K562 (cell line): Measurements from ENCODE around the gene SLC2A9. TPM values are rescaled to one million over a fixed set of nuclear protein-coding genes. Genes with fewer than 3 reads are reported as not detected.

ENCODE experiments used
- ATAC-seq: fragments of 200-7000 bp; cut with Tn5 transposase; 3 replicates; pipeline ENCODE4 v1.9.1; 2020; ENCODE audit warnings: moderate library complexity
- BruUV-seq: library from RNA; stranded (reverse); fragments of 400-500 nt; replicated peaks from 2 replicates; lab custom pipeline; 2021; lab: Mats Ljungman, UMichigan
- CTCF ChIA-PET: fragments of 300-600 bp; formaldehyde crosslinking; extraction: SDS; loops from one replicate; lab custom pipeline; 2021; ENCODE audit warnings: low intra/inter-chr PET ratio; lab: Yijun Ruan, JAX
- POLR2A ChIA-PET: fragments of 300-600, 350-650 bp; sonication (Branson Sonifier 250); formaldehyde crosslinking; extraction: SDS; loops from one replicate; lab custom pipeline; 2021; ENCODE audit warnings: antibody characterized with exemption, inconsistent platforms; lab: Yijun Ruan, JAX
- DNase-seq, 4 experiments: peaks; one replicate each; pipeline versions ENCODE4 v3.0.0 to v3.0.0-alpha.2; 2011 to 2018; ENCODE audit warnings: low spot score in 3 of 4, mixed read lengths in 3 of 4; ENCODE audit errors: extremely low read depth in 1 of 4
- FAIRE-seq: peaks from 2 replicates; lab custom pipeline; 2011; peaks lifted over from hg19 to GRCh38; lab: Jason Lieb, UNC
- H2AFZ ChIP-seq: 2 replicates; pipeline ENCODE4 v1.6.0; 2011; ENCODE audit warnings: low read depth, low read length, control low read depth, inconsistent platforms
- H3K27ac ChIP-seq: fragments of 200-600 bp; 3 replicates; pipeline ENCODE4 v1.8.0; 2011; ENCODE audit warnings: low read depth, mild to moderate bottlenecking, control low read depth, inconsistent platforms, low read length, moderate library complexity, mixed read lengths; ENCODE audit errors: extremely low read depth
- H3K27me3 ChIP-seq, 2 experiments: fragments of 300-600 bp in 1 of 2; 2 replicates in 1 of 2; 3 replicates in 1 of 2; pipeline versions ENCODE4 v1.6.0 to v1.8.0; 2011; ENCODE audit warnings: inconsistent platforms in 2 of 2, low read length in 2 of 2, mild to moderate bottlenecking in 1 of 2, mixed read lengths in 1 of 2, moderate library complexity in 1 of 2; ENCODE audit not compliant: control insufficient read depth in 2 of 2, insufficient read depth in 2 of 2
- H3K36me3 ChIP-seq: fragments of 300-600 bp; 3 replicates; pipeline ENCODE4 v1.8.0; 2011; ENCODE audit warnings: mild to moderate bottlenecking, low read length, inconsistent platforms; ENCODE audit not compliant: control insufficient read depth, insufficient read depth
- H3K4me1 ChIP-seq, 2 experiments: fragments of 200-600 bp in 1 of 2; replicated peaks in 1 of 2; 2 replicates in 1 of 2; 3 replicates in 1 of 2; pipeline versions ENCODE4 v1.5.1 to v1.8.0; 2011; ENCODE audit warnings: inconsistent platforms in 2 of 2, low read length in 2 of 2, mild to moderate bottlenecking in 1 of 2, mixed read lengths in 1 of 2, moderate library complexity in 1 of 2; ENCODE audit not compliant: control insufficient read depth in 2 of 2, insufficient read depth in 2 of 2
- H3K4me2 ChIP-seq: 2 replicates; pipeline ENCODE4 v1.6.1; 2011; ENCODE audit warnings: low read length, control low read depth, inconsistent platforms, mixed read lengths; ENCODE audit not compliant: insufficient read depth
- H3K4me3 ChIP-seq: fragments of 200-600 bp; sonication (generic), shearing (Covaris generic); 2 replicates; pipeline ENCODE4 v1.5.1; 2016; ENCODE audit warnings: control low read depth, inconsistent platforms
- H3K79me2 ChIP-seq: fragments of 200-600 bp; 3 replicates; pipeline ENCODE4 v1.8.0; 2011; ENCODE audit warnings: low read length, inconsistent platforms; ENCODE audit not compliant: control insufficient read depth, insufficient read depth
- H3K9ac ChIP-seq, 2 experiments: 2 replicates each; pipeline versions ENCODE4 v1.6.0 to v1.6.1; 2011; ENCODE audit warnings: low read depth in 2 of 2, low read length in 2 of 2, control low read depth in 1 of 2, inconsistent platforms in 1 of 2, mild to moderate bottlenecking in 1 of 2, mixed read lengths in 1 of 2; ENCODE audit not compliant: insufficient read depth in 1 of 2
- H3K9me1 ChIP-seq: one replicate; pipeline ENCODE4 v1.6.0; 2011; ENCODE audit warnings: inconsistent platforms, mild to moderate bottlenecking, low read length, moderate library complexity; ENCODE audit not compliant: control insufficient read depth, insufficient read depth
- H3K9me3 ChIP-seq: replicated peaks from 2 replicates; pipeline ENCODE4 v1.5.1; 2011; ENCODE audit warnings: low read depth, low read length, inconsistent platforms; ENCODE audit not compliant: control insufficient read depth, insufficient read depth
- H4K20me1 ChIP-seq: replicated peaks from 2 replicates; pipeline ENCODE4 v1.6.1; 2011; ENCODE audit warnings: low read length, inconsistent platforms, mixed read lengths; ENCODE audit not compliant: control insufficient read depth, insufficient read depth
- COPS2 ChIP-seq: fragments of 450-650 bp; conservative IDR thresholded peaks from 2 replicates; pipeline ENCODE4 v1.6.1; 2016; ENCODE audit warnings: mild to moderate bottlenecking, moderate library complexity
- CSDE1 ChIP-seq, 2 experiments: fragments of 450-650 bp; IDR thresholded peaks; 2 replicates each; pipeline ENCODE4 v1.6.1; 2016; ENCODE audit warnings: mild to moderate bottlenecking in 1 of 2
- HEY1 ChIP-seq: fragments of 250-450 bp; sonication (Bioruptor Pico); IDR thresholded peaks from 2 replicates; pipeline ENCODE4 v1.5.0; 2020; ENCODE audit warnings: mild to moderate bottlenecking, moderate library complexity, borderline replicate concordance
- JUND ChIP-seq, 2 experiments: IDR thresholded peaks; 2 replicates in 1 of 2; 3 replicates in 1 of 2; pipeline ENCODE4 v1.6.1; 2011; ENCODE audit warnings: borderline replicate concordance in 2 of 2, low read depth in 2 of 2, low read length in 2 of 2, improper control_type of control experiment in 1 of 2, missing biosample characterization in 1 of 2, missing genetic modification characterization in 1 of 2, missing genetic modification reagents in 1 of 2
- NCOA2 ChIP-seq, 2 experiments: fragments of 450-650 bp; IDR thresholded peaks; 2 replicates each; pipeline ENCODE4 v1.6.1; 2018; ENCODE audit warnings: mild to moderate bottlenecking in 2 of 2, moderate library complexity in 1 of 2; ENCODE audit not compliant: partially characterized antibody in 2 of 2
- TSC22D4 ChIP-seq: fragments of 450-650 bp; IDR thresholded peaks from 2 replicates; pipeline ENCODE4 v1.6.1; 2016; ENCODE audit warnings: missing genetic modification characterization, missing biosample characterization, control low read depth
- XRCC4 ChIP-seq: IDR thresholded peaks from one replicate; pipeline ENCODE4 v1.6.1; 2011; ENCODE audit not compliant: insufficient read depth, insufficient read length; ENCODE audit errors: extremely low read depth
- YBX1 ChIP-seq: fragments of 450-650 bp; IDR thresholded peaks from 2 replicates; pipeline ENCODE4 v1.7.1; 2016; ENCODE audit warnings: mild to moderate bottlenecking
- ZNF175 ChIP-seq: fragments of 200-800 bp; sonication (Bioruptor generic); IDR thresholded peaks from 2 replicates; pipeline ENCODE4 v1.6.1; 2016; ENCODE audit warnings: low read depth, mild to moderate bottlenecking, missing genetic modification characterization, missing compliant biosample characterization
- WGBS: fragments of 100-300 bp; shearing (Covaris generic); methylation state at CpG from one replicate; pipeline ENCODE4 v1.1.6; 2016; ENCODE audit warnings: low coverage, mixed read lengths; ENCODE audit not compliant: insufficient coverage; ENCODE audit errors: missing lambda C conversion rate; 5-methylcytosine and 5-hydroxymethylcytosine counted together
- in situ Hi-C: fragments of 300-500 bp; cut with MboI; formaldehyde crosslinking; loops from 4 replicates; pipeline ENCODE4 v1.15.0; 2018; ENCODE audit warnings: inconsistent platforms, mixed read lengths
- intact Hi-C: fragments of 100-400 bp; cut with micrococcal nuclease; formaldehyde crosslinking; loops from 2 replicates; pipeline ENCODE4 v1.14.2; 2022
- polyA plus RNA-seq, 8 experiments: library from polyadenylated mRNA; depleted of rRNA in 4 of 8; stranded (reverse) in 5 of 8; unstranded in 3 of 8; fragments of >200 nt; fragmentation: Nextera tagmentation in 2 of 8; fragmentation: Illumina TruSeq in 1 of 8; extraction: Ambion mirVana in 2 of 8; extraction: Trizol in 1 of 8; gene quantifications; 2 replicates each; pipeline versions ENCODE4 v1.2.1 to v1.2.3, GENCODE V29; 2011 to 2014; ENCODE audit warnings: inconsistent platforms in 1 of 8, missing spikeins in 1 of 8
- total RNA-seq, 7 experiments: library from RNA; depleted of rRNA in 6 of 7; stranded (reverse); fragments of >200 nt in 6 of 7; fragmentation: Illumina TruSeq in 2 of 7; extraction: Trizol in 2 of 7; gene quantifications; 2 replicates each; pipeline versions ENCODE4 v1.2.1 to v1.2.3, GENCODE V29; 2011 to 2021; ENCODE audit warnings: low replicate concordance in 1 of 7
- TF ChIP-seq, protein P1 (sequence below): sonication (generic); formaldehyde crosslinking; IDR thresholded peaks from 2 replicates; pipeline ENCODE4 v1.9.0; 2022; ENCODE audit warnings: mild to moderate bottlenecking, missing genetic modification reagents
- TF ChIP-seq, protein P2 (sequence below): sonication (generic); formaldehyde crosslinking; IDR thresholded peaks from 2 replicates; pipeline ENCODE4 v1.8.1; 2023; ENCODE audit warnings: mild to moderate bottlenecking, missing genetic modification reagents
- TF ChIP-seq, protein P3 (sequence below): fragments of 450-650 bp; IDR thresholded peaks from 2 replicates; pipeline ENCODE4 v1.7.0; 2016; ENCODE audit warnings: borderline replicate concordance

The SLC2A9 gene
- total and polyA plus RNA-seq, 9 of the 15 experiments (the other 6 are each of a cell fraction or from before 2014, with no cell fraction given), result 0.15 to 1.9 (median 0.76) TPM

DNA sequence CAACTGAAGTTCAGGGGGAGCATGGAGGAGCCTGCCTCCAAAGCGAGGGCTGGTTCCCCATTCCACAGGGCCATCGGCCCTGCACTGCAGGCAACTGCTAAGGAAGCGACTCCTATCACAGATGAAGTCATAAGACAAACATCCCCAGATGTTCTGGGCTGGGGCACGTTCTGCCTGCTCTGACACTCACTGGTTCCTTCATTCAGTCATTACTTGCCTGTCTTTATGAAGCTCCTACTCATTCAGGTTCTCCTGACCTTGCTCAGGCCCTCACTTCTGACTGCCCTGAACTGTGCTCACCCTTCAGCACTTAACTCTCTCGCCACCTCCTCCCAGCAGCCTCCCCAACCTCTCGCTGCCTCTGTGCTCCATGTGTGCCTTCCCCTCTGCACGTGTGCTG, 2.5 kb upstream of the SLC2A9 start:
- H3K4me1 ChIP-seq, result peaks cover 6 to 9% of the 10 kb centered on the region in 2 experiments; a peak in 4 of 5 replicates
- in situ Hi-C loops, result no loop called here
- intact Hi-C loops, result no loop called here
- H3K4me2 ChIP-seq, result no peak overlapping the region
- DNase-seq (no peak), ATAC-seq (no peak), FAIRE-seq (no peak)
- no peak overlapping the region for H3K27ac ChIP-seq
- no TSS peak for BruUV-seq
- H3K9me1 ChIP-seq, result no peaks in the 10 kb centered on the region
- no peak overlapping the region for H3K9ac ChIP-seq
- peaks cover 7 to 39% of the 10 kb centered on the region in 2 experiments; a peak in 4 of 5 replicates for H3K27me3 ChIP-seq
- no peak for TF ChIP-seq ZNF175 (CRISPR knock-in tag)
- TF ChIP-seq, protein P1, sequence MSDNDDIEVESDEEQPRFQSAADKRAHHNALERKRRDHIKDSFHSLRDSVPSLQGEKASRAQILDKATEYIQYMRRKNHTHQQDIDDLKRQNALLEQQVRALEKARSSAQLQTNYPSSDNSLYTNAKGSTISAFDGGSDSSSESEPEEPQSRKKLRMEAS, result 0 out of 2 replicates have a peak, but pooled peaks have one; percentile 10
- no peak for TF ChIP-seq XRCC4
- no peak for TF ChIP-seq JUND (IDR thresholded peaks at IDR 0.05; ENCODE audit: borderline replicate concordance, low read depth, low read length)
- TF ChIP-seq JUND (tag; IDR thresholded peaks at IDR 0.05; ENCODE audit: borderline replicate concordance, low read depth, low read length), result peak; percentile 25; the same call in 1 of the 3 replicates
- CTCF ChIA-PET, result no interaction called here
- H3K4me3 ChIP-seq, result no peak overlapping the region
- WGBS, result 3% methylated on average over 7 of the region's 7 CpGs
- no peaks in the 10 kb centered on the region for H3K9me3 ChIP-seq
- H4K20me1 ChIP-seq, result no peaks in the 10 kb centered on the region
- H3K36me3 ChIP-seq, result no peaks in the 10 kb centered on the region
- no peaks in the 10 kb centered on the region for H3K79me2 ChIP-seq
- no peak overlapping the region for H2AFZ ChIP-seq
- POLR2A ChIA-PET, result interaction anchor here (0.7 to 1.1 kb wide), 3 partner anchors 10 to 93 kb away, joined by 3 to 4 read pairs (median 3); partner anchors contain the start of gene WDR1

DNA sequence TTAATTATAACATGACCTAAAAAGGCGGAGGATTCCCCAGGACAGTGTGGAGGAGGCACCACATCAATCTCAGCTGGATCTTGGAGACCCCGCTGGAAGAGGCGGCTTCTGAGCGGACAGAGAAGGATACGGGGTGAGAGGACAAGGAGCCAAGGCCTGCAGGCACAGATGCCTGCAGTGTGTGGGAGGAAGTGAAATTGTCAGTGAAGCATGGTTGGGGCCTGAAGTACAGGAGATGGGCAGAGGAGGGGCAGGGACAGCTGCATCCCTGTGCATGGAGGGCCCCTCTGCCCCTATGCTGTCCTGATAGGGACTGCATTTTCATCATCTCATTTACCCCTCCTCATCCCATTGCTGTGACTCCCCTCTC, 1.7 kb upstream of the SLC2A9 start:
- H3K9me3 ChIP-seq, result no peaks in the 10 kb centered on the region
- BruUV-seq, result no TSS peak
- peaks cover 7 to 31% of the 10 kb centered on the region in 2 experiments; a peak in 4 of 5 replicates for H3K27me3 ChIP-seq
- in situ Hi-C loops (no loop called here), intact Hi-C loops (no loop called here)
- DNase-seq (no peak), ATAC-seq (no peak), FAIRE-seq (no peak)
- POLR2A ChIA-PET, result interaction anchor here (0.8 to 1.1 kb wide), 2 partner anchors 9 to 94 kb away, joined by 3 to 4 read pairs; partner anchors contain the start of gene WDR1
- no peaks in the 10 kb centered on the region for H3K9me1 ChIP-seq
- CTCF ChIA-PET, result no interaction called here
- WGBS, result 27% methylated on average over 5 of the region's 5 CpGs
- H3K79me2 ChIP-seq, result no peaks in the 10 kb centered on the region
- H3K4me3 ChIP-seq, result no peak overlapping the region
- no peak overlapping the region for H3K9ac ChIP-seq
- H3K4me2 ChIP-seq, result no peak overlapping the region
- H4K20me1 ChIP-seq, result no peaks in the 10 kb centered on the region
- H3K36me3 ChIP-seq, result no peaks in the 10 kb centered on the region
- H3K27ac ChIP-seq, result no peak overlapping the region
- peaks cover 6 to 12% of the 10 kb centered on the region in 2 experiments; a peak in 4 of 5 replicates for H3K4me1 ChIP-seq
- no peak overlapping the region for H2AFZ ChIP-seq
- TF ChIP-seq CSDE1 (IDR thresholded peaks at IDR 0.05) (no peak), TSC22D4 (tag) (no peak), HEY1 (CRISPR knock-in tag) (no peak), COPS2 (no peak), NCOA2 (IDR thresholded peaks at IDR 0.05; ENCODE audit: partially characterized antibody in 2 of 2) (no peak), YBX1 (no peak)
- TF ChIP-seq, protein P2, sequence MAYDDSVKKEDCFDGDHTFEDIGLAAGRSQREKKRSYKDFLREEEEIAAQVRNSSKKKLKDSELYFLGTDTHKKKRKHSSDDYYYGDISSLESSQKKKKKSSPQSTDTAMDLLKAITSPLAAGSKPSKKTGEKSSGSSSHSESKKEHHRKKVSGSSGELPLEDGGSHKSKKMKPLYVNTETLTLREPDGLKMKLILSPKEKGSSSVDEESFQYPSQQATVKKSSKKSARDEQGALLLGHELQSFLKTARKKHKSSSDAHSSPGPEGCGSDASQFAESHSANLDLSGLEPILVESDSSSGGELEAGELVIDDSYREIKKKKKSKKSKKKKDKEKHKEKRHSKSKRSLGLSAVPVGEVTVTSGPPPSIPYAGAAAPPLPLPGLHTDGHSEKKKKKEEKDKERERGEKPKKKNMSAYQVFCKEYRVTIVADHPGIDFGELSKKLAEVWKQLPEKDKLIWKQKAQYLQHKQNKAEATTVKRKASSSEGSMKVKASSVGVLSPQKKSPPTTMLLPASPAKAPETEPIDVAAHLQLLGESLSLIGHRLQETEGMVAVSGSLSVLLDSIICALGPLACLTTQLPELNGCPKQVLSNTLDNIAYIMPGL (CRISPR knock-in tag), result no peak
- TF ChIP-seq, protein P3, sequence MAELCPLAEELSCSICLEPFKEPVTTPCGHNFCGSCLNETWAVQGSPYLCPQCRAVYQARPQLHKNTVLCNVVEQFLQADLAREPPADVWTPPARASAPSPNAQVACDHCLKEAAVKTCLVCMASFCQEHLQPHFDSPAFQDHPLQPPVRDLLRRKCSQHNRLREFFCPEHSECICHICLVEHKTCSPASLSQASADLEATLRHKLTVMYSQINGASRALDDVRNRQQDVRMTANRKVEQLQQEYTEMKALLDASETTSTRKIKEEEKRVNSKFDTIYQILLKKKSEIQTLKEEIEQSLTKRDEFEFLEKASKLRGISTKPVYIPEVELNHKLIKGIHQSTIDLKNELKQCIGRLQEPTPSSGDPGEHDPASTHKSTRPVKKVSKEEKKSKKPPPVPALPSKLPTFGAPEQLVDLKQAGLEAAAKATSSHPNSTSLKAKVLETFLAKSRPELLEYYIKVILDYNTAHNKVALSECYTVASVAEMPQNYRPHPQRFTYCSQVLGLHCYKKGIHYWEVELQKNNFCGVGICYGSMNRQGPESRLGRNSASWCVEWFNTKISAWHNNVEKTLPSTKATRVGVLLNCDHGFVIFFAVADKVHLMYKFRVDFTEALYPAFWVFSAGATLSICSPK, result no peak
